Ishikawa (cell line): Measurements from ENCODE around the gene PDCD2L.

ENCODE experiments used
- CEBPB ChIP-seq: IDR thresholded peaks from 2 replicates; pipeline ENCODE4 v1.6.1; 2012
- CREB1 ChIP-seq: IDR thresholded peaks from 2 replicates; pipeline ENCODE4 v1.6.1; 2012; ENCODE audit warnings: low read depth
- EGR1 ChIP-seq: IDR thresholded peaks from 2 replicates; pipeline ENCODE4 v1.6.1; 2012
- EP300 ChIP-seq: IDR thresholded peaks from 2 replicates; pipeline ENCODE4 v1.6.1; 2012; ENCODE audit warnings: borderline replicate concordance
- FOXM1 ChIP-seq: IDR thresholded peaks from 2 replicates; pipeline ENCODE4 v1.6.1; 2012; ENCODE audit warnings: low read depth, borderline replicate concordance
- NFIC ChIP-seq: IDR thresholded peaks from 2 replicates; pipeline ENCODE4 v1.6.1; 2012
- RAD21 ChIP-seq: IDR thresholded peaks from 2 replicates; pipeline ENCODE4 v1.6.1; 2012; ENCODE audit warnings: low read depth
- REST ChIP-seq: IDR thresholded peaks from 2 replicates; pipeline ENCODE4 v1.6.1; 2012; ENCODE audit warnings: low read depth, mild to moderate bottlenecking
- TAF1 ChIP-seq: IDR thresholded peaks from 2 replicates; pipeline ENCODE4 v1.6.1; 2012; ENCODE audit warnings: low read depth, mild to moderate bottlenecking
- TCF12 ChIP-seq: IDR thresholded peaks from 2 replicates; pipeline ENCODE4 v1.6.1; 2012; ENCODE audit warnings: low read depth
- TEAD4 ChIP-seq: IDR thresholded peaks from 2 replicates; pipeline ENCODE4 v1.6.1; 2012
- YY1 ChIP-seq: IDR thresholded peaks from 2 replicates; pipeline ENCODE4 v1.6.1; 2012; ENCODE audit warnings: low read depth
- ZBTB7A ChIP-seq: IDR thresholded peaks from 2 replicates; pipeline ENCODE4 v1.6.1; 2012; ENCODE audit warnings: low read depth
- TF ChIP-seq, protein P1 (sequence below): IDR thresholded peaks from 2 replicates; pipeline ENCODE4 v1.6.1; 2012
- TF ChIP-seq, protein P2 (sequence below): IDR thresholded peaks from 2 replicates; pipeline ENCODE4 v1.6.1; 2012

The PDCD2L gene

GRCh38 chr19:34431681-34432402, 27.6 kb downstream of the PDCD2L start:
- TF ChIP-seq, protein P1, sequence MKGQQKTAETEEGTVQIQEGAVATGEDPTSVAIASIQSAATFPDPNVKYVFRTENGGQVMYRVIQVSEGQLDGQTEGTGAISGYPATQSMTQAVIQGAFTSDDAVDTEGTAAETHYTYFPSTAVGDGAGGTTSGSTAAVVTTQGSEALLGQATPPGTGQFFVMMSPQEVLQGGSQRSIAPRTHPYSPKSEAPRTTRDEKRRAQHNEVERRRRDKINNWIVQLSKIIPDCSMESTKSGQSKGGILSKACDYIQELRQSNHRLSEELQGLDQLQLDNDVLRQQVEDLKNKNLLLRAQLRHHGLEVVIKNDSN, result no peak
- TF ChIP-seq EGR1 (no peak), TAF1 (no peak), RAD21 (no peak), CREB1 (no peak), NFIC (no peak), YY1 (no peak)
- TF ChIP-seq, protein P2, sequence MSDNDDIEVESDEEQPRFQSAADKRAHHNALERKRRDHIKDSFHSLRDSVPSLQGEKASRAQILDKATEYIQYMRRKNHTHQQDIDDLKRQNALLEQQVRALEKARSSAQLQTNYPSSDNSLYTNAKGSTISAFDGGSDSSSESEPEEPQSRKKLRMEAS, result no peak

DNA sequence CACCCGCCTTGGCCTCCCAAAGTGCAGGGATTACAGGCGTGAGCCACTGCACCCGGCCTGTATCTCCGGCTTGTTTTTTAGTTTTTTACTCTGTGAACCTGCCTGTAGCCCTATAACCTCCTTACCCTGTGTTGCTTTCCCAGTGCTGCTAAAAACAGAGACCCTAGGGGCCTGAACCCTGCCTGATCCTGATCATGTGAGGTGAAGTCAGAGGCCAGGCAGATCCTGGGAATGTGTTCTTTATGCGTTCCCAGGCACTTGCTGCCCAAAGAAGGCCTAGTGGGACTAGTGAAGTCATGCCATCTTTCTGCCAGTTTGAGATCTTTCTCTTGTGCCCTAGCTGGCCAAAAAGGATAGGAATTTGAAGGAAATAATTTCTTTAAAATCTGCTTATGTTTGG, 28.6 kb downstream of the PDCD2L start:
- TF ChIP-seq TEAD4, result no peak
- TF ChIP-seq REST, result no peak
- no peak for TF ChIP-seq RAD21
- TF ChIP-seq CEBPB, result no peak
- TF ChIP-seq, protein P1, result no peak
- TF ChIP-seq, protein P2, result no peak
- TF ChIP-seq NFIC, result no peak
- TF ChIP-seq FOXM1, result no peak
- TF ChIP-seq CREB1, result no peak
- no peak for TF ChIP-seq EGR1

DNA sequence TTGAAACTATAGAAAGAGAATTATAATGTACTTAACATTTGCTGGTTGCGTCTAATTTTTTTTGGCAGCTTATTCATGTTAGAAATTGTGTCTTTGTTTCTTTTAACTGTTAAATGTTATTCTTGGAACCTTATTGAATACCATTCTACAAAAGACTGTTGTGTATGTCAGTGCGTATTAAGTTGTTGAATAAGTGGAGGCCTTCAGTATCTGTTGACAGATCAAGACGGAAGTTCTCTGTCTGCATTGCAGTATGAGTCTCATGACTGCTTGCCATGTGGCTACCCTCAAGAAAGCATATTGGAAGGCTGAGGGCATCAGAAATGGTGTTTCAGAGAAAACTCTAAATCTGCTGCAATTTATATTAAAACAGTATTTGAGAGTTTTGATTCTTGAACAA, 32.5 kb downstream of the PDCD2L start:
- TF ChIP-seq YY1 (no peak), EP300 (no peak), CREB1 (no peak), ZBTB7A (no peak)

DNA sequence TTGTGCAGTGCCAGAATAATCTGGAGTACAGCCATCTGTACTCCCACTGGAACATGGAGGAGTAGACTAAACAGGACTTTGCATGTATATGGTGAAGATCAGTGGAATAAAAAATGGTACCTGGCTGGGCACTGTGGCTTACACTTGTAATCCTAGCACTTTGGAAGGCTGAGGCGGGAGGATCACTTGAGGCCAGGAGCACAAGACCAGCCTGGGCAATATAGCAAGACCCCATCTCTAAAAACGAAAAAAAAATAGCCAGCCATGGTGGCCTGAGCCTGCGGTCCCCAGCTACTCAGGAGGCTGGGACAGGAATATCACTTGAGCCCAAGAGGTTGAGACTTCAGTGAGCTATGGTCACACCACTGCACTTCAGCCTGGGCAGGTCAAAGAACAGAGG, 44.0 kb downstream of the PDCD2L start:
- TF ChIP-seq CREB1 (no peak), YY1 (no peak), CEBPB (no peak), NFIC (no peak), EGR1 (no peak), RAD21 (no peak), TEAD4 (no peak), TAF1 (no peak), TCF12 (no peak), ZBTB7A (no peak), FOXM1 (no peak), EP300 (no peak), REST (no peak)
- TF ChIP-seq, protein P2, result no peak
- TF ChIP-seq, protein P1, result no peak

GRCh38 chr19:34452723-34453122, 48.5 kb downstream of the PDCD2L start:
- TF ChIP-seq, protein P2, result no peak
- no peak for TF ChIP-seq TAF1
- no peak for TF ChIP-seq FOXM1
- no peak for TF ChIP-seq EGR1
- TF ChIP-seq, protein P1, result no peak
- TF ChIP-seq CREB1, result no peak
- no peak for TF ChIP-seq RAD21
- TF ChIP-seq TCF12, result no peak
- TF ChIP-seq YY1, result no peak
- TF ChIP-seq CEBPB, result no peak
- no peak for TF ChIP-seq EP300
- no peak for TF ChIP-seq TEAD4
